CD14-positive monocyte (primary cell): Measurements from ENCODE around the gene PAMR1. TPM values are rescaled to one million over a fixed set of nuclear protein-coding genes. Genes with fewer than 3 reads are reported as not detected.
"Not testable (repeated sequence)": the region's sequence is repeated elsewhere in the genome, so short reads cannot be mapped to it uniquely, and the experiment has no call there.

Experiments used
- DNase-seq, 3 donors: peaks; one replicate each; pipeline ENCODE4 v3.0.0-alpha.2; 2011 to 2022
- H2AFZ ChIP-seq: 2 replicates; pipeline ENCODE4 v1.6.0; 2012; ENCODE audit warnings: mild to moderate bottlenecking, low read depth, low read length, inconsistent platforms; ENCODE audit not compliant: insufficient read depth, poor library complexity, severe bottlenecking
- H3K27ac ChIP-seq, 2 donors: 1 replicate in 1 of 2; 2 replicates in 1 of 2; pipeline ENCODE4 v1.5.1; 2012 to 2013; ENCODE audit warnings: low read length in 2 of 2, control low read depth in 1 of 2, inconsistent platforms in 1 of 2, low read depth in 1 of 2, mild to moderate bottlenecking in 1 of 2
- H3K27me3 ChIP-seq, 2 donors: one replicate each; pipeline versions ENCODE4 v1.6.0 to v1.6.1; 2011 to 2013; ENCODE audit warnings: low read length in 2 of 2; ENCODE audit not compliant: control insufficient read depth in 2 of 2, insufficient read depth in 2 of 2
- H3K36me3 ChIP-seq, 2 donors: replicated peaks in 1 of 2; 1 replicate in 1 of 2; 2 replicates in 1 of 2; pipeline versions ENCODE4 v1.5.1 to v1.6.1; 2012 to 2013; ENCODE audit warnings: low read length in 2 of 2, control low read depth in 1 of 2, inconsistent platforms in 1 of 2, mild to moderate bottlenecking in 1 of 2; ENCODE audit not compliant: insufficient read depth in 2 of 2, control insufficient read depth in 1 of 2
- H3K4me1 ChIP-seq, 2 donors: 1 replicate in 1 of 2; 2 replicates in 1 of 2; pipeline versions ENCODE4 v1.5.1 to v1.6.1; 2012 to 2013; ENCODE audit warnings: low read length in 2 of 2, control low read depth in 1 of 2, inconsistent platforms in 1 of 2, mild to moderate bottlenecking in 1 of 2, moderate library complexity in 1 of 2; ENCODE audit not compliant: insufficient read depth in 2 of 2, control insufficient read depth in 1 of 2
- H3K4me2 ChIP-seq: replicated peaks from 2 replicates; pipeline ENCODE3; 2012; ENCODE audit warnings: low read length, moderate library complexity, mild to moderate bottlenecking; ENCODE audit not compliant: poor library complexity, severe bottlenecking; ENCODE audit errors: extremely low read depth
- H3K4me3 ChIP-seq, 3 experiments: fragments of 200-600 bp in 1 of 3; sonication (generic) in 1 of 3; replicated peaks in 1 of 3; 1 replicate in 2 of 3; 2 replicates in 1 of 3; pipeline ENCODE4 v1.5.1; 2011 to 2013; ENCODE audit warnings: low read length in 3 of 3, mild to moderate bottlenecking in 3 of 3, control low read depth in 2 of 3, low read depth in 2 of 3, inconsistent platforms in 1 of 3, moderate library complexity in 1 of 3
- H3K79me2 ChIP-seq: 2 replicates; pipeline ENCODE4 v1.6.0; 2012; ENCODE audit warnings: mild to moderate bottlenecking, control low read depth, inconsistent platforms, low read length, moderate library complexity; ENCODE audit not compliant: insufficient read depth
- H3K9ac ChIP-seq: 2 replicates; pipeline ENCODE4 v1.6.0; 2017; ENCODE audit warnings: low read length, mild to moderate bottlenecking; ENCODE audit not compliant: insufficient read depth, poor library complexity, severe bottlenecking
- H3K9me3 ChIP-seq, 2 donors: replicated peaks in 1 of 2; 1 replicate in 1 of 2; 2 replicates in 1 of 2; pipeline versions ENCODE4 v1.5.1 to v1.6.1; 2012 to 2013; ENCODE audit warnings: low read length in 2 of 2, control low read depth in 1 of 2; ENCODE audit not compliant: control insufficient read depth in 1 of 2, insufficient read depth in 1 of 2
- H4K20me1 ChIP-seq: 2 replicates; pipeline ENCODE4 v1.6.0; 2012; ENCODE audit warnings: mild to moderate bottlenecking, low read length, control low read depth, moderate library complexity; ENCODE audit not compliant: insufficient read depth
- H3K27ac Mint-ChIP-seq, 7 donors: one replicate each; pipeline ENCODE4 v1.8.0; 2020; ENCODE audit warnings: mild to moderate bottlenecking in 7 of 7, mixed read lengths in 7 of 7, moderate library complexity in 6 of 7, inconsistent platforms in 2 of 7
- H3K27me3 Mint-ChIP-seq, 3 donors: one replicate each; pipeline ENCODE4 v1.8.0; 2021 to 2022; ENCODE audit warnings: low read depth in 3 of 3, mild to moderate bottlenecking in 3 of 3, mixed read lengths in 3 of 3, moderate library complexity in 3 of 3, inconsistent platforms in 1 of 3
- H3K36me3 Mint-ChIP-seq, 2 donors: one replicate each; pipeline ENCODE4 v1.8.0; 2020; ENCODE audit warnings: mixed read lengths in 2 of 2, inconsistent platforms in 1 of 2, mild to moderate bottlenecking in 1 of 2
- H3K4me1 Mint-ChIP-seq: one replicate; pipeline ENCODE4 v1.8.0; 2020; ENCODE audit warnings: mild to moderate bottlenecking, mixed read lengths
- H3K4me3 Mint-ChIP-seq, 2 donors: one replicate each; pipeline ENCODE4 v1.8.0; 2020; ENCODE audit warnings: mild to moderate bottlenecking in 2 of 2, mixed read lengths in 2 of 2, moderate library complexity in 1 of 2
- H3K9me3 Mint-ChIP-seq, 7 donors: one replicate each; pipeline ENCODE4 v1.8.0; 2020 to 2022; ENCODE audit warnings: mixed read lengths in 7 of 7, mild to moderate bottlenecking in 6 of 7, moderate library complexity in 6 of 7, inconsistent platforms in 2 of 7
- WGBS: methylation state at CpG from one replicate; pipeline ENCODE4 v1.1.5; 2013; ENCODE audit warnings: missing lambda C conversion rate; ENCODE audit not compliant: insufficient coverage; 5-methylcytosine and 5-hydroxymethylcytosine counted together
- intact Hi-C, 2 donors: fragments of 100-400 bp; cut with micrococcal nuclease; formaldehyde crosslinking; loops; one replicate each; pipeline versions ENCODE4 v1.15.0 to v1.15.1; 2023
- polyA plus RNA-seq, 3 donors: library from polyadenylated mRNA; depleted of rRNA in 1 of 3; unstranded in 2 of 3; stranded (reverse) in 1 of 3; fragments of 300-500 nt in 2 of 3; fragments of >200 nt in 1 of 3; fragmentation: Illumina TruSeq in 2 of 3; gene quantifications; 1 replicate in 2 of 3; 2 replicates in 1 of 3; pipeline ENCODE4 v1.2.3, GENCODE V29; 2012 to 2021
- TF ChIP-seq, protein P1 (sequence below): fragments of 200-600 bp; IDR thresholded peaks from one replicate; pipeline ENCODE4 v1.8.0; 2022; ENCODE audit warnings: antibody characterized with exemption, mild to moderate bottlenecking

PAMR1 gene
- polyA plus RNA-seq, 3 donors: not detected

DNA sequence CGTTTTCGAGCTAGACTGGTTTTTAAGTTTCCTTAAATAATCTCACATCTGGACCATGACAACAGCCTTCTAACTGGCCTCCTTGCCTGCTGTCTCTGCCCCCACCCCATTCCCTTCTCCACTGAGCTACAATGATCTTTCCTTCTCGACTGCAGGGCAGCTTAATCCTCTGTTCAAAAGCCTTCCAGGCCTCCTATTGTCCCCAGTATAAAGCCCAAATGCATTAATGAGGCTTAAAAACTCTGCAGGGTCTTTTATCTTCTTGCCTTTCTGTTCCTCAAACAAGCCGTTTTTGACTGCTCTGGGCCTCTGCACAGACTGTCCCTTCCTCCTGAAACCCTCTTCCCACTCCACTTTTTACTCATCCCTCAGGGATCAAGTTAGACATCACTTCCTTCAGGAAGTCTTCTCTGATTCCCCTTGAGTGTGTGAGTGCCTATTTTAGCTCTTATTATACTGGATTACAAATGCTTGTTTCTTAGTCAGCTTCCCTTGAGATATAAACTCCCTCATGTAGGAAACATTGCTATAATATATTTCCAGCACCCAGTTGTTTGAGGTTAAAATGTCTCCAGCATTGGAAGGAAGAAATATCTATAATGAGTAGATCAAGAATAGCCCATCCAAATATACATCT, 23.6 kb upstream of the PAMR1 start:
- Mint-ChIP-seq H3K27me3 (peaks cover 3 to 11% (median 6%) of the 10 kb centered on the region in 3 donors), H3K4me3 (no peak overlapping the region), H3K36me3 (no peaks in the 10 kb centered on the region), H3K9me3 (peaks cover 0 to 8% (median 2%) of the 10 kb centered on the region in 7 donors), H3K27ac (no peak overlapping the region), H3K4me1 (no peaks in the 10 kb centered on the region)
- no peaks in the 10 kb centered on the region for H4K20me1 ChIP-seq
- H3K9me3 ChIP-seq: no peaks in the 10 kb centered on the region
- H3K4me3 ChIP-seq: no peak overlapping the region
- no peaks in the 10 kb centered on the region for H3K27me3 ChIP-seq
- no peak overlapping the region for H3K9ac ChIP-seq
- no peak overlapping the region for H3K4me2 ChIP-seq
- DNase-seq: no peak
- H3K79me2 ChIP-seq: no peaks in the 10 kb centered on the region
- H2AFZ ChIP-seq: no peak overlapping the region
- TF ChIP-seq, protein P1, sequence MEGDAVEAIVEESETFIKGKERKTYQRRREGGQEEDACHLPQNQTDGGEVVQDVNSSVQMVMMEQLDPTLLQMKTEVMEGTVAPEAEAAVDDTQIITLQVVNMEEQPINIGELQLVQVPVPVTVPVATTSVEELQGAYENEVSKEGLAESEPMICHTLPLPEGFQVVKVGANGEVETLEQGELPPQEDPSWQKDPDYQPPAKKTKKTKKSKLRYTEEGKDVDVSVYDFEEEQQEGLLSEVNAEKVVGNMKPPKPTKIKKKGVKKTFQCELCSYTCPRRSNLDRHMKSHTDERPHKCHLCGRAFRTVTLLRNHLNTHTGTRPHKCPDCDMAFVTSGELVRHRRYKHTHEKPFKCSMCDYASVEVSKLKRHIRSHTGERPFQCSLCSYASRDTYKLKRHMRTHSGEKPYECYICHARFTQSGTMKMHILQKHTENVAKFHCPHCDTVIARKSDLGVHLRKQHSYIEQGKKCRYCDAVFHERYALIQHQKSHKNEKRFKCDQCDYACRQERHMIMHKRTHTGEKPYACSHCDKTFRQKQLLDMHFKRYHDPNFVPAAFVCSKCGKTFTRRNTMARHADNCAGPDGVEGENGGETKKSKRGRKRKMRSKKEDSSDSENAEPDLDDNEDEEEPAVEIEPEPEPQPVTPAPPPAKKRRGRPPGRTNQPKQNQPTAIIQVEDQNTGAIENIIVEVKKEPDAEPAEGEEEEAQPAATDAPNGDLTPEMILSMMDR: no peak
- WGBS: 74% methylated on average over 4 of the region's 4 CpGs
- no peaks in the 10 kb centered on the region for H3K4me1 ChIP-seq
- intact Hi-C loops: no loop called here
- H3K27ac ChIP-seq: no peak overlapping the region
- no peaks in the 10 kb centered on the region for H3K36me3 ChIP-seq

- H3K27ac ChIP-seq, H3K4me1 ChIP-seq, H3K9me3 Mint-ChIP-seq, intact Hi-C loops, H2AFZ ChIP-seq, H3K4me2 ChIP-seq, H3K27me3 ChIP-seq, H3K4me3 ChIP-seq, DNase-seq, H3K9me3 ChIP-seq, H3K36me3 ChIP-seq, H3K79me2 ChIP-seq, H3K27me3 Mint-ChIP-seq, H4K20me1 ChIP-seq, H3K4me1 Mint-ChIP-seq, H3K9ac ChIP-seq, H3K4me3 Mint-ChIP-seq, H3K36me3 Mint-ChIP-seq: not testable (repeated sequence)
- 76% methylated on average over 2 of the region's 4 CpGs for WGBS
- H3K27ac Mint-ChIP-seq: peak overlapping the region in 1 of 7 donors; percentile 3
Measured at GRCh38 chr11:35547995-35548394, 22.6 kb upstream of the PAMR1 start.
